HCT116 (cell line): ENCODE measurements around the gene NLRP1. TPM values are rescaled to one million over a fixed set of nuclear protein-coding genes. Genes with fewer than 3 reads are reported as not detected.

Experiments
- ATAC-seq: fragments of 200-7000 bp; cut with Tn5 transposase; 2 replicates; pipeline ENCODE4 v1.9.1; 2020; ENCODE audit warnings: mild to moderate bottlenecking, moderate library complexity
- BruUV-seq: library from RNA; stranded (reverse); fragments of 400-500 nt; replicated peaks from 2 replicates; lab custom pipeline; 2021; lab: Mats Ljungman, UMichigan
- CTCF ChIA-PET: fragments of 300-600 bp; sonication (Branson Sonifier 250); formaldehyde crosslinking; loops from one replicate; lab custom pipeline; 2021; ENCODE audit warnings: antibody characterized with exemption; lab: Charles Lee
- POLR2A ChIA-PET: fragments of 300-600, 350-600 bp; sonication (Branson Sonifier 250); formaldehyde crosslinking; loops from one replicate; lab custom pipeline; 2021; ENCODE audit warnings: antibody characterized with exemption; lab: Charles Lee
- RAD21 ChIA-PET, 2 experiments: fragments of 300-600 bp; sonication (Branson Sonifier 250); formaldehyde crosslinking; loops; one replicate each; lab custom pipeline; 2023; ENCODE audit warnings: low total read pairs in 2 of 2; ENCODE audit not compliant: uncharacterized antibody in 2 of 2, unreplicated experiment in 2 of 2, low non-redundant PET in 1 of 2; lab: Charles Lee
- DNase-seq: peaks from one replicate; pipeline ENCODE4 v3.0.0-alpha.2; 2010; ENCODE audit warnings: low read depth, low spot score
- H2AFZ ChIP-seq: fragments of 200-600 bp; shearing (Covaris generic), sonication (generic); 2 replicates; pipeline ENCODE4 v1.6.1; 2017; ENCODE audit warnings: low read depth, mixed run types, mixed read lengths, antibody characterized with exemption, low read length; ENCODE audit not compliant: poor library complexity, severe bottlenecking
- H3K27ac ChIP-seq: 2 replicates; pipeline ENCODE4 v1.5.1; 2012; ENCODE audit warnings: low read depth, low read length
- H3K27me3 ChIP-seq: fragments of 200-600 bp; sonication (generic); 2 replicates; pipeline ENCODE4 v1.6.1; 2016; ENCODE audit warnings: mixed run types, low read length, mixed read lengths; ENCODE audit not compliant: insufficient read depth
- H3K36me3 ChIP-seq, 2 experiments: fragments of 200-500 bp in 1 of 2; fragments of 200-600 bp in 1 of 2; sonication (Bioruptor generic) in 1 of 2; sonication (generic) in 1 of 2; 2 replicates each; pipeline versions ENCODE4 v1.5.1 to v1.6.1; 2014 to 2016; ENCODE audit warnings: low read length in 2 of 2, inconsistent platforms in 1 of 2, mixed read lengths in 1 of 2, mixed run types in 1 of 2; ENCODE audit not compliant: insufficient read depth in 2 of 2, control insufficient read depth in 1 of 2
- H3K4me1 ChIP-seq, 2 experiments: fragments of 200-600 bp in 1 of 2; sonication (generic) in 1 of 2; 2 replicates each; pipeline versions ENCODE4 v1.5.1 to v1.6.1; 2012 to 2017; ENCODE audit warnings: low read length in 2 of 2, inconsistent platforms in 1 of 2, mild to moderate bottlenecking in 1 of 2, mixed read lengths in 1 of 2, mixed run types in 1 of 2, moderate library complexity in 1 of 2; ENCODE audit not compliant: insufficient read depth in 2 of 2, control insufficient read depth in 1 of 2
- H3K4me2 ChIP-seq: fragments of 200-600 bp; sonication (generic); 2 replicates; pipeline ENCODE4 v1.6.1; 2017; ENCODE audit warnings: mixed run types, low read length, mixed read lengths
- H3K4me3 ChIP-seq, 2 experiments: fragments of 200-600 bp in 1 of 2; sonication (generic) in 1 of 2; replicated peaks in 1 of 2; 2 replicates each; pipeline ENCODE4 v1.5.1; 2011 to 2016; ENCODE audit warnings: low read length in 2 of 2, control low read depth in 1 of 2, low read depth in 1 of 2, mild to moderate bottlenecking in 1 of 2, mixed read lengths in 1 of 2, mixed run types in 1 of 2
- H3K79me2 ChIP-seq: fragments of 200-600 bp; sonication (generic); 2 replicates; pipeline ENCODE4 v1.6.1; 2017; ENCODE audit warnings: mild to moderate bottlenecking, mixed run types, low read length, moderate library complexity, mixed read lengths; ENCODE audit not compliant: insufficient read depth
- H3K9ac ChIP-seq: fragments of 200-600 bp; sonication (generic); 2 replicates; pipeline ENCODE4 v1.6.1; 2016; ENCODE audit warnings: low read length, mixed read lengths
- H3K9me2 ChIP-seq: fragments of 200-600 bp; sonication (generic), shearing (Covaris generic); 2 replicates; pipeline ENCODE4 v1.6.1; 2017; ENCODE audit warnings: mixed run types, mild to moderate bottlenecking, moderate library complexity; ENCODE audit not compliant: insufficient read depth
- H3K9me3 ChIP-seq, 2 experiments: fragments of 200-500 bp in 1 of 2; fragments of 200-600 bp in 1 of 2; sonication (Bioruptor generic) in 1 of 2; sonication (generic) in 1 of 2; 2 replicates each; pipeline ENCODE4 v1.6.1; 2014 to 2017; ENCODE audit warnings: low read length in 2 of 2, mixed read lengths in 2 of 2, inconsistent platforms in 1 of 2, low read depth in 1 of 2, mild to moderate bottlenecking in 1 of 2, mixed run types in 1 of 2, moderate library complexity in 1 of 2; ENCODE audit not compliant: control insufficient read depth in 1 of 2, insufficient read depth in 1 of 2
- H4K20me1 ChIP-seq: fragments of 200-600 bp; sonication (generic), shearing (Covaris generic); 2 replicates; pipeline ENCODE4 v1.6.1; 2017; ENCODE audit warnings: mixed run types, mild to moderate bottlenecking, moderate library complexity; ENCODE audit not compliant: insufficient read depth
- CEBPB ChIP-seq: IDR thresholded peaks from 2 replicates; pipeline ENCODE4 v1.6.1; 2012; ENCODE audit warnings: low read depth
- EGR1 ChIP-seq: IDR thresholded peaks from 2 replicates; pipeline ENCODE4 v1.6.1; 2012; ENCODE audit warnings: low read depth
- JUND ChIP-seq: IDR thresholded peaks from 2 replicates; pipeline ENCODE4 v1.6.1; 2012
- POLR2A ChIP-seq: IDR thresholded peaks from 2 replicates; pipeline ENCODE4 v1.7.0; 2011; ENCODE audit warnings: borderline replicate concordance; ENCODE audit not compliant: insufficient read depth, insufficient read length; ENCODE audit errors: extremely low read depth
- POLR2AphosphoS5 ChIP-seq: IDR thresholded peaks from 2 replicates; pipeline ENCODE4 v1.6.1; 2011; ENCODE audit warnings: mild to moderate bottlenecking, low read depth, low read length, moderate library complexity
- RAD21 ChIP-seq: IDR thresholded peaks from 2 replicates; pipeline ENCODE4 v1.6.1; 2012; ENCODE audit warnings: low read depth, mild to moderate bottlenecking
- SP1 ChIP-seq: IDR thresholded peaks from 2 replicates; pipeline ENCODE4 v1.6.1; 2012; ENCODE audit warnings: low read depth
- SRF ChIP-seq: IDR thresholded peaks from 2 replicates; pipeline ENCODE4 v1.6.1; 2012; ENCODE audit warnings: low read depth
- YY1 ChIP-seq: IDR thresholded peaks from 2 replicates; pipeline ENCODE4 v1.6.1; 2011; ENCODE audit warnings: low read length, low read depth, moderate library complexity, mild to moderate bottlenecking; ENCODE audit not compliant: insufficient replicate concordance; ENCODE audit errors: extremely low read depth
- ZFX ChIP-seq: fragments of 450-650 bp; IDR thresholded peaks from 2 replicates; pipeline ENCODE4 v1.6.1; 2017
- intact Hi-C: fragments of 100-400 bp; cut with micrococcal nuclease; formaldehyde crosslinking; loops from 2 replicates; pipeline ENCODE4 v1.10.0; 2022
- total RNA-seq: library from RNA; stranded (reverse); gene quantifications from one replicate; pipeline ENCODE4 v1.2.1, GENCODE V29; 2021; ENCODE audit not compliant: unreplicated experiment
- TF ChIP-seq, protein P1 (sequence below): IDR thresholded peaks from 2 replicates; pipeline ENCODE4 v1.6.1; 2012
- TF ChIP-seq, protein P2 (sequence below): IDR thresholded peaks from 2 replicates; pipeline ENCODE4 v1.6.1; 2012
- TF ChIP-seq, protein P3 (sequence below), 3 experiments: fragments of 200-600 bp in 1 of 3; sonication (generic) in 1 of 3; IDR thresholded peaks in 2 of 3; conservative IDR thresholded peaks in 1 of 3; 2 replicates each; pipeline ENCODE4 v1.5.1; 2012 to 2017; ENCODE audit warnings: low read depth in 2 of 3, low read length in 2 of 3, antibody characterized with exemption in 1 of 3, borderline replicate concordance in 1 of 3, control low read depth in 1 of 3, mild to moderate bottlenecking in 1 of 3, mixed read lengths in 1 of 3, mixed run types in 1 of 3, moderate library complexity in 1 of 3; ENCODE audit not compliant: insufficient read depth in 1 of 3

NLRP1 gene
- total RNA-seq, 1 experiment from 2014 or later, result 7.2 TPM

DNA sequence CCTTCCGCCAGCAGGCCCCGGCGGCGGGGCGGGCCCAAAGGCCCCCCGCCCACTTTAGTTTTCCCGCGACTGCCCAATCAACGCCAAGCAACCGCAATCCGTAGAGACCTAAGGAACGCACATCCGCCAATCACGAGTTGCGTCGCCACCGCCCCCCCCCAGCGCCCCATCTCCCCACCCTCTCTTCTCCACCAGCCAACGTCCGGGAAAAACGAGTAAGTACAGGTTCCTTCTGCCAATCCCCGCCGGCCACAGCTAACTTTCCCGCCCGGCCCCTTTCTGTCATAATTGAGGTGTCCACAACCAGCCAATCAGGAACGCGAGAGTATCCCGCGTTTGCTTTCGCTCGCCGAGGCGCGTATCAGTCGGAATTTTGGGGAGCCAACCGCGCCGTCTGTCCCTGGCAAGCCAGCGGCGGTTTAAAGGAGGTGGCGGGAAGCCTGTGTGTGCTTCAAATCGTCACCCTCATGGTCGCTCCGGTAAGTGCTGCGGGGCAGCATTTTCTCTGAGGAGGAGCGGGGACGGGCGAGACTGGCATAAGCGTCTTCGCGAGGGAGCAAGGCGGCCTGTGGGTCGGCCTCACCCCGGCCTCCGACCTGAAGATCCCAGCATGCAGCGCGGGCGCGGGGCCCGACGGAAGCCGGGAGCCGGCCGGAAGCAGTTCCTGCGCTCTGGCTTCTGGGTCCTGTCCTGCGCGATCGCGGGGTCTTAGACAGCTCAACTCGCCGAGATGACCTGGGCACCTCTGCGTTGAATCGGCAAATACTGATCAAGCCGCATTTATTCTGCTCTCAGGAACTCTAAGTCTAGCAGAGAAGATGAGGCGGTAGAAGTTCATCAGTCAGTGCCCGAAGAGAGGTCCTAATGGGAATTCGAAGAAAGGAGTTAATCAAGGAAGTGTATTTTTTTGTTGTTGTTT, 97.8 kb downstream of the NLRP1 start, which contains the start of gene MIS12 (continued):
- TF ChIP-seq, protein P1, sequence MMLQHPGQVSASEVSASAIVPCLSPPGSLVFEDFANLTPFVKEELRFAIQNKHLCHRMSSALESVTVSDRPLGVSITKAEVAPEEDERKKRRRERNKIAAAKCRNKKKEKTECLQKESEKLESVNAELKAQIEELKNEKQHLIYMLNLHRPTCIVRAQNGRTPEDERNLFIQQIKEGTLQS, result no peak
- peak; percentile 53 for TF ChIP-seq POLR2A
- TF ChIP-seq, protein P2, sequence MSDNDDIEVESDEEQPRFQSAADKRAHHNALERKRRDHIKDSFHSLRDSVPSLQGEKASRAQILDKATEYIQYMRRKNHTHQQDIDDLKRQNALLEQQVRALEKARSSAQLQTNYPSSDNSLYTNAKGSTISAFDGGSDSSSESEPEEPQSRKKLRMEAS, result peak; percentile 84
- peak; percentile 68 for TF ChIP-seq ZFX
- no peak for TF ChIP-seq EGR1
- TF ChIP-seq, all 23 proteins: peak for 9

DNA sequence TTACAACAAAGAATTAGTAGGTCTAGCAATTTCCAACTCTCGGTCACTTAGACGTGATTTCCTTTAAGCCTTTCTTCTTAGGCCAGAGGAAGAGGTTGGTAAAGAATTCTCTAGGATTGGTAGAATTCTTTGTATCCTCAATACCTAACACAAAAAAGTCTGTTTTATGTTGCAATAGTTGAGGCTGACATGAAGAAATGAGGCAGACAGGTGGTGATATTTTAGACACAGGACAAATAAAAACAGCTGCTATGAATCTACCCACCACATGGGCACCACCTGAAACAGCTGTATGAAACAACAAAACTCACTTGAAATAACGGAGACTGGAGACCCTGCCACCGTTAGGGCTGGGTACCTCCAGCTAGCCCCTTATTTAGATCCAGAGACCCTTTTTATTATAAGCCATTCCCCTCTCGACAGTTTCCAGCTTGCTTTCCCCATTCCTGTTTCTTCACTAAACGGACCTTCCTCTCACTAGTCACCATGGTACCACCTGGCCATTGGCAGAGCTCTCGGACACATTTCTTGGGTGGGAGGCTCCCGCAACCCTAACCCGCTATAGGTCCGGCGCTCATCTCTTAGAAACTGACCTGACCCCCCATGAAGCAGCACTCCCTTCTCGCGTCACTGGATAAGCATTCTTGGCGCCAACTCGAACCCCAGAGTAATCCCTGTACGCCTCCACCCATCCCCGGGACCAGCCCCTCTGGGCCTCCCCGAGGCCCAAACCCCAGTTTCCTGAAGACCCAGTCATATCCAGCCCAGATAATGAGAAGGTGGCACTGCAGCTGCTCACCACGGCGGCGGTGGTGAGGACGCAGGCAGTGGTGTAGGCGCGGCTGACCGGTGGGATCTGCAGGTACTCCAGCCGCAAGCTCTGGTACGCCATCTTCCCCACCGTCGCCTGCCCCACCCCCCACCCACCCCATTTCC, 98.8 kb downstream of the NLRP1 start, which contains the start of gene DERL2:
Gene DERL2 (minus strand): TSS at position 909 of the 936 bp plus-strand sequence. CDS start 17 bp downstream, at position 892.
- peak within 1 kb of the TSS; percentile 93 for H3K9ac ChIP-seq
- TSS peak; percentile 64 for BruUV-seq
- peaks cover 13 to 20% of the 10 kb centered on the region in 2 experiments for H3K4me1 ChIP-seq
- H3K9me3 ChIP-seq, result no peaks in the 10 kb centered on the region
- CTCF ChIA-PET, result interaction anchor here (1.6 kb wide), 1 partner anchor 46 kb away, joined by 8 read pairs; the partner anchor contains the start of gene C1QBP
- peaks cover 32 to 50% of the 10 kb centered on the region in 2 experiments for H3K36me3 ChIP-seq
- POLR2A ChIA-PET, result interaction anchor here (0.8 to 1.9 kb wide), 7 partner anchors 9 to 704 kb away, joined by 3 to 11 read pairs (median 3); partner anchors contain the start of genes C1QBP and DHX33
- ATAC-seq, result peak; percentile 44
- TF ChIP-seq POLR2AphosphoS5 (peak; percentile 63), ZFX (no peak), JUND (no peak), POLR2A (peak; percentile 8), SRF (no peak), YY1 (peak; percentile 65), SP1 (no peak), EGR1 (no peak), RAD21 (no peak), CEBPB (no peak)
- TF ChIP-seq, protein P3, sequence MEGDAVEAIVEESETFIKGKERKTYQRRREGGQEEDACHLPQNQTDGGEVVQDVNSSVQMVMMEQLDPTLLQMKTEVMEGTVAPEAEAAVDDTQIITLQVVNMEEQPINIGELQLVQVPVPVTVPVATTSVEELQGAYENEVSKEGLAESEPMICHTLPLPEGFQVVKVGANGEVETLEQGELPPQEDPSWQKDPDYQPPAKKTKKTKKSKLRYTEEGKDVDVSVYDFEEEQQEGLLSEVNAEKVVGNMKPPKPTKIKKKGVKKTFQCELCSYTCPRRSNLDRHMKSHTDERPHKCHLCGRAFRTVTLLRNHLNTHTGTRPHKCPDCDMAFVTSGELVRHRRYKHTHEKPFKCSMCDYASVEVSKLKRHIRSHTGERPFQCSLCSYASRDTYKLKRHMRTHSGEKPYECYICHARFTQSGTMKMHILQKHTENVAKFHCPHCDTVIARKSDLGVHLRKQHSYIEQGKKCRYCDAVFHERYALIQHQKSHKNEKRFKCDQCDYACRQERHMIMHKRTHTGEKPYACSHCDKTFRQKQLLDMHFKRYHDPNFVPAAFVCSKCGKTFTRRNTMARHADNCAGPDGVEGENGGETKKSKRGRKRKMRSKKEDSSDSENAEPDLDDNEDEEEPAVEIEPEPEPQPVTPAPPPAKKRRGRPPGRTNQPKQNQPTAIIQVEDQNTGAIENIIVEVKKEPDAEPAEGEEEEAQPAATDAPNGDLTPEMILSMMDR (IDR thresholded peaks at IDR 0.05 in 2 of 3, conservative IDR thresholded peaks at IDR 0.05 in 1 of 3; ENCODE audit: borderline replicate concordance in 1 of 3, insufficient read depth in 1 of 3, low read depth in 2 of 3, low read length in 2 of 3), result no peak
- DNase-seq, result no peak
- intact Hi-C loops, result loop anchor here (1.0 kb wide), 1 partner anchor 16 kb away; no protein-coding TSS in a partner anchor
- H4K20me1 ChIP-seq, result no peaks in the 10 kb centered on the region
- H3K4me2 ChIP-seq, result peak within 1 kb of the TSS; percentile 90
- no peaks in the 10 kb centered on the region for H3K27me3 ChIP-seq
- H3K4me3 ChIP-seq, result peak within 1 kb of the TSS; percentile 90 to 93
- no peaks in the 10 kb centered on the region for H3K9me2 ChIP-seq
- peaks cover 78% of the 10 kb centered on the region for H3K79me2 ChIP-seq
- no peak within 1 kb of the TSS for H2AFZ ChIP-seq
- peak within 1 kb of the TSS; percentile 89 for H3K27ac ChIP-seq
- RAD21 ChIA-PET, result no interaction called here
